GM12874 (cell line): ENCODE data around the gene POLN.

Experiments
- TF ChIP-seq, protein P1 (sequence below): IDR thresholded peaks from 2 replicates; pipeline ENCODE4 v1.5.1; 2011; ENCODE audit warnings: low read depth, mild to moderate bottlenecking, control low read depth, low read length, moderate library complexity; ENCODE audit not compliant: insufficient read depth

POLN gene

DNA sequence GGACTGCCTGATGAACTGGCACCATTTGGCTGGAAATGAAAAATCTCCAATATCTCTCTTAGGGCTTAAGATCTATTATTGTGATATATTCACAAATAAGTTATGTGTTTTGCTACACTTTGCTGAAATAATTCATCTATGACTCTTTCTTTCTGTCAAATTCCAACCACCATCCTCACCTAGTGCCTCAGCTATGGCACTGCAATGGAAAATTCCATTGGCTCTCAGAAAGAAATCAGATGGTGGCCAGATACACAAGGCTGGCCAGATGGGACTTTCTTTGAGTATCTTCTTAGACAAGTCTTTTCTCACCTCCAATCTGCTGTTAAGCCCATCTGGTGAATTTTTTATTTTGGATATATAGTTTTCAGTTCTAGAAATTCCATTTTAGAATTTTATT, 154.8 kb downstream of the POLN start:
- TF ChIP-seq, protein P1, sequence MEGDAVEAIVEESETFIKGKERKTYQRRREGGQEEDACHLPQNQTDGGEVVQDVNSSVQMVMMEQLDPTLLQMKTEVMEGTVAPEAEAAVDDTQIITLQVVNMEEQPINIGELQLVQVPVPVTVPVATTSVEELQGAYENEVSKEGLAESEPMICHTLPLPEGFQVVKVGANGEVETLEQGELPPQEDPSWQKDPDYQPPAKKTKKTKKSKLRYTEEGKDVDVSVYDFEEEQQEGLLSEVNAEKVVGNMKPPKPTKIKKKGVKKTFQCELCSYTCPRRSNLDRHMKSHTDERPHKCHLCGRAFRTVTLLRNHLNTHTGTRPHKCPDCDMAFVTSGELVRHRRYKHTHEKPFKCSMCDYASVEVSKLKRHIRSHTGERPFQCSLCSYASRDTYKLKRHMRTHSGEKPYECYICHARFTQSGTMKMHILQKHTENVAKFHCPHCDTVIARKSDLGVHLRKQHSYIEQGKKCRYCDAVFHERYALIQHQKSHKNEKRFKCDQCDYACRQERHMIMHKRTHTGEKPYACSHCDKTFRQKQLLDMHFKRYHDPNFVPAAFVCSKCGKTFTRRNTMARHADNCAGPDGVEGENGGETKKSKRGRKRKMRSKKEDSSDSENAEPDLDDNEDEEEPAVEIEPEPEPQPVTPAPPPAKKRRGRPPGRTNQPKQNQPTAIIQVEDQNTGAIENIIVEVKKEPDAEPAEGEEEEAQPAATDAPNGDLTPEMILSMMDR, result no peak

DNA sequence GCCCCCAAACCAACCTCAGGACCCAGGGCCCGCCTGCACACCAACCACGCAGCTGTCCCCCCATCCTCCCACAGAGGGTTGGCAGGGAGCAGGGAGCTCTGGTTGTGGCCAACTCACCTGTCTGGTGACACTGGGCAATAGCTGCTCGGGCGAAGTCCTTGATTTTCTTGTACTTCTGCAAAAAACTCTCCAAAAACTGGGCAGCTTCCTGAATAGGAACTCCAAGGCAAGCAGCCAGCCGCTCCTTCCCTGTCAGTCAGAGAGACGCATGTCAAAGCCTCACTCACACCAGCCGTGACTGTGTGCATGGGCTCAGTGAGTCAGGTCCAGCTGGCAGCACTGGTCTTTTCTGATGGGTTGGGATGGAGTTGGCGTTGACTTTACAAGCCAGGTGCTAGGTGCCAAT, 156.4 kb downstream of the POLN start:
- TF ChIP-seq, protein P1, result no peak

DNA sequence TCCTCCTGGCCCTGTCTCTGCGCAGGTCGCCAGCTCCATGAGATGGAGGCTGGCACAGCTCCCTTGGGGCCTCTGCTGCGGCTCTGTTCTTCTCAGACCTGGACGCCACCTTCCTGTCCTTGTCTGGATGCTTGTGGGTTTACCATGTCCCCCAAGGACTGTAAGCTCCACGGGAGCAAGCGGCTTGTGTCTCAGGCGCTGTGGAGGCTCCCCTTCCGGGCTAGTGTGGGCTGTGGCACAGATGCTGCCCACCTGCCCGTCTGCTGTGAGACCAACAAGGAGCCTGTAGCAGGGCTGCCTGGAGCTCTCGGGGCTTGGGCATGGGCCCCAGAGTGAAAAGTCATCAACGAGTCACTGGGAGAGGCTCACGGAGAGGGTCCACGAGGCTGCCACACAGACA, 157.6 kb downstream of the POLN start:
- TF ChIP-seq, protein P1, result no peak

DNA sequence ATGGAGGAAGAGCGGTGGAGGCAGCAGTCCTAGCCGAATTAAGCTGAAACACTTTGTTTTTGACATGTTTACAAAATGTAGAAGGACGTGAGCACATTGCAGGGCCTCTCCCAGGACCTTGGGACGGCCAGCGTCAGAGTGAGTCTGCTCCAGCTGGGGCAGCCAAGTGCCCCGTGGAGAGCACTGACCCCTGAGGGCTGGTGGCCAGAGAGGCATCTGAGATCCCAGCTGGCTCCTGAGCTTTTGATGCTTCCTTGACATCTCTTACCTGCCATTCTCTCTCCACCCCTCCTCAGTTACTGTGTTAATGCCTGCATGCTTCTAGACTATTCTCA, 158.1 kb downstream of the POLN start:
- TF ChIP-seq, protein P1, result no peak

DNA sequence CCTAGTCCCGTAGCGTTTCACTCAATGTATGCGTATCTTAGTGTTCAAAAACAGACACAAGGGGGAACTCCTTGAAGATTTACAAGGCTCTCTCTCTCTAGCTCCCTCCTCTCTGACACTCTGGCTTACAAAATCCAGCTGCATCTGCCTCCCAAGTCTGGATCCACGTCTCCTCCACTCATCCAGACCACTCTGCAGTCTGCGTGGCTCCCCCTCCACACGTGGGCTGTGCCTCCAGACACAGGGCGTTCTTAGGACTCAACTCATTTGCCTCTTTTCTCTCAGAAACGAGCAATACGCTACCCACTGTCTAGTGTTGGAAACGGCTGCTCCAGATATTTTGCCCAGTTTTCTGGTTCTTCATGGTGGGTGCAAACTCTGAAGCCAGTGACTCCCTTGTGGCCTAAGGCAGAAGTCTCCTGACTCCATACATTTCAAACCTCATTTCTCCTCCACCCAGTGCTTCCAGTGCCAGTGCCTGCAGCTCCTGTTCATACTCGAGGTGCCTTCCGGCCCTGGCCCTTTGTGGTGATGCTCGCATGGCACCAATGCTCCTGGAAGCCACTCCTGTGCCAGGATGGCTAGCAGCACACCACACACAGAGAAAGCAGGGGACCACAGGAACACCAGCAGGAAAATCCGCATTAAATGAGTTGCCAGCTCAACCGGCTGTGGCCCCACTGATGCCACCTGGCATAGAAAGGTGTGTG, 158.7 kb downstream of the POLN start:
- TF ChIP-seq, protein P1, result no peak

DNA sequence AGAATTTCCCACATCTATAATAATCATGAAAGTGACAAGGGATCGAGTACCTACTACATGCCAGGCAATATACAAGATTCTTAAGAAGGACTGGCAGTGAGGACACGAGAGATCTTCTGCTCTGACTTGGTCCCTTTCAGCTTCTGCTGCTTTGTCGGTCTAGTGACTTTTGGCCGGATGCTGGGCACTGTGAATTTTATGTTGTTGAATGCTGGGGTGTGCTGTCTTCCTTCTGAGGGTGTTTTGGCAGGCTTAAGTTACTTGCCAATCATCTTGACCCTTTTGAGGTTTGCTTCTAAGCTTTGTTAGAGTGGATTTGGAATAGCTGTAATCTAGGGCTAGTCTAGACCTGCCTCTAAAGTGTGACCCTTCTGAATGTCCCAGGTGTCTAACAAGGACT, 159.3 kb downstream of the POLN start:
- TF ChIP-seq, protein P1, result no peak

DNA sequence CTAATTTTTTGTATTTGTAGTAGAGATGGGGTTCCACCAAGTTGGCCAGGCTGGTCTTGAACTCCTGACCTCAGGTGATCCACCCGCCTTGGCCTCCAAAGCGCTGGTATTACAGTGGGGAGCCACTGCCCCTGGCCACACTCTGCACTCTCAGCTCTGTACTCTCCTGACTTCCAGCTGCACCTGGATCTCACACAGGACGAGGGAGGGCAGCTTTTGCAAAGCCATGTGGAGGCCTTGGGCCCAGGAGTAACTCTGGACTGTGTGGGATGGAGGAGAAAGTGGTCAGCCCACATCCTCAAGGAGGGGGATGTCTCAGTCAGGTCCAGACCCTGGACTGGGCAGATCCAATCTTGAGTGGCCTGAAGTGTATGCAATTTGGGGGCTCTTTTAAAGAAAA, 159.8 kb downstream of the POLN start:
- TF ChIP-seq, protein P1, result no peak
